Measurements from ENCODE around the gene KIF13A.
"Not testable (repeated sequence)": the region's sequence is repeated elsewhere in the genome, so short reads cannot be mapped to it uniquely, and the experiment has no call there.

The KIF13A gene

GRCh38 chr6:17894905-17895304, 92.5 kb downstream of the KIF13A start:
- FAIRE-seq = no peak

DNA sequence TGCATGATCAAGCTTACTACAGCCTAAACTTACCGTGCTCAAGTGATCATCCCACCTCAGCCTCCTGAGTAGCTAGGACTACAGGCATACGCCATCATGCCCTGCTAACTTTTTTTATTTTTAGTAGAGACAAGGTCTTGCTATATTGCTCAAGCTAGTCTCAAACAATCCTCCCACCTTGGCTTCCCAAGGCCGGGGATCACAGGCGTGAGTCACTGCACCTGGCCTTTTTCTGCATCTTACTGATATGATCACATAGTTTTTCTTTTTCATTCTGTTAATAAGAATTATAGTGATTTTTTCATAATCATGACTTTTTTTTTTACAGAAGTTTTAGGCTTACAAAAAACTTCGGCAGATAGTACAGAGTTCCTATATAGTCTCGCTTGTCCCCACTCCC, 93.2 kb downstream of the KIF13A start:
- FAIRE-seq = no peak

GRCh38 chr6:17892097-17892686, 95.2 kb downstream of the KIF13A start:
- FAIRE-seq = no peak

- FAIRE-seq = no peak
These were observed 97.1 kb downstream of the KIF13A start for GRCh38 chr6:17890309-17890708.

- not testable (repeated sequence) for FAIRE-seq
These were observed 97.7 kb downstream of the KIF13A start for GRCh38 chr6:17889777-17890176.

DNA sequence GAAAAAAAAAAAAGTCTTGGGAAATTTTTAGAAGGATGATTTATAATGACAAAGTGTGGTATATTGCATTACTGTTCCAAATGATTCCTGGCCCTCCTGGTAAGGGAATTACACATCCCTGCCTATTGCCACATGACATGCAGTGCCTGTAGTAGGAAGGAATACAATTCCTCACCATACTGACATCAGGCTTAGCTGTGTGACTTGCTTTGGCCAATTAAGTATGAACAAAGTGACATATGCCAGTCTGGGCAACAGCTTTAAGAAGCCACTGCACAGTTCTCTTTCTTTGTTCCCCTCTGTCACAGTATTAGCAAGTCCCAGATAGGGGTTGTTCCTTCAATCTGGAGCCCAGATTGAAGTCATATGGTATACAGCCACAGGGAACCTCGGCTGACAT, 100.5 kb downstream of the KIF13A start:
- no peak for FAIRE-seq

- no peak for FAIRE-seq
These were observed 101.4 kb downstream of the KIF13A start for GRCh38 chr6:17885889-17886576.

- no peak for FAIRE-seq
These were observed 102.6 kb downstream of the KIF13A start for GRCh38 chr6:17884498-17885478.

DNA sequence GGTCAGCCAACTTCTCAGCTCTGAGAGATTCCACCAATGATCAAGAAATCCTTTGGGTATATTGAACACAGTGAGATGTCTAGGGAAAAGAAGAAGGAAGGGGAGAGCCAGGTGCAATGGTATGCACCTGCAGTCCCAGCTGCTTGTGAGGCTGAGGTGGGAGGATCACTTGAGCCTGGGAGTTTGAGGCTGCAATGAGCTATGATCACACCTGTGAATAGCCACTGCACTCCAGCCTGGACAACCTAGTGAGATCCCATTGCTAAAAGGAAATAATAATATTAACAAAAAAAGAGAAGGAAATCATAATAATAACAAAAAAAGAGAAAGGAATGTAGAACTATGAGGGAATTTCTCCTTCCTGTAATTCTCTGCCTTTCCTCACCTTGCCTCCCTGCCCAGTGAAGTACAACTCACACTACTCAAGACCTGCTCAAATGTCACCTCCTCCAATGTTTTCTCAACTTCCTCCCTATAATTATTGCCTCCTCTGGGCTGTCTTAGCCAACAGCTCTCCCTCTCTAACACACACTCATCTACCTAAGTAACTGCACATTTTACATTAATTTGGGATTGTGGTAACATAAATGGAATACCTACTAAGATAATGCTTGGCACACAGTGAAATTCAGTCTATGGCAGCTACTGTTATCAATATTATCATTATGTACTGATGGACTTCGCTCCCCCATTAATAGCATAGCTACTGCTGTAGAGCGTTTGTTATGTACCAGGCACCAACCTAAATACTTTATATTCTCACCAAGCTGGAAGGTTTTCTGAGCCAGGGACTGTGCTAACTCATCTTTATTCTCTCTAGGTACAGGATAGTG, 103.6 kb downstream of the KIF13A start:
- no peak for FAIRE-seq

DNA sequence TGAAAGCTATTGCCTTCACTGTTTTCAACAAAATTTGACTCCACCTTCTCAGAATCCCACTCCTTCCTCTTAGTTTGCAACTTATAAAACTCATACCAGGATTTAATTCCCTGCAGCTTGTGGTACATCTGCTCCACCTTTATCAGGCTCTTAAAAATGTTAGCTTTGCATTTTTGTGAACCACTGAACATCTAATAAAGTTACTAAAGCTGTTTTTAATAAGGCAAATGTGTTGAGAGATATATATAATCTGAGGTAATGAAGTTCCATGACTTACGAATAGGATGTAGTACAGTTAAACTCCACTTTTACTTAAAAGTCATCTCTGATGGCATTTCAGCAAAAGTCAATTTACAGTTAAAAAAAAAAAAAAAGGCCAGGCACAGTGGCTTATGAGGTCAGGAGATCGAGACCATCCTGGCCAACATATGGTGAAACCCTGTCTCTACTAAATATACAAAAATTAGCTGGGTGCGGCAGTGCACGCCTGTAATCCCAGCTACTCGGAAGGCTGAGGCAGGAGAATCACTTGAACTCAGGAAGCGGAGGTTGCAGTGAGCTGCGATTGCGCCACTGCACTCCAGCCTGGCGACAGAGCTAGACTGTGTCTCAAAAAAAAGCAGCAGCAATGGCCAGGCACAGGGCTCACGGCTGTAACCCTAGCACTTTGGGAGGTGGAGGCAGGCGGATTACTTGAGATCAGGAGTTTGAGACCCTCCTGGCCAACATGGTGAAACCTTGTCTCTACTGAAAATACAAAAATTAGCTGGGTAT, 106.2 kb downstream of the KIF13A start:
- FAIRE-seq = no peak

- FAIRE-seq = no peak
These were observed 108.3 kb downstream of the KIF13A start for GRCh38 chr6:17879184-17879583.

DNA sequence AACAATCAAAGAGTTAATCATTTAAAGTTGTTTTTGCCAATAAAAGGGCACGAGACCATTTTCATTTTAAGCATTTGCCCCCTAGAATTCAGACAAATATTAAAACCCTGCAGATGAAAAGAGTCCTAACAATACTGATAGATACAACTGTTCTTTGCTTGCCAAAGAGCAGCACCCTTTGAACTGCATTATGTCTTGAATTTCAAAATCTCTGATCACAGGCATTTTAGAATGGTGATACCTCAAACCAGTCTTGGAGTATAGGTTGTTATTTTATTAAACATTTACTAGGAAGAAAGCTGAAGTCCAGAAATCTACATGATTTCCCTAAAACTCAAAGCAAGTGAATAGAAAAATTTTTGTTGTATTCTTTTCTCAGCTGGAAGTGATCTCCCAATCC, 108.7 kb downstream of the KIF13A start:
- no peak for FAIRE-seq

DNA sequence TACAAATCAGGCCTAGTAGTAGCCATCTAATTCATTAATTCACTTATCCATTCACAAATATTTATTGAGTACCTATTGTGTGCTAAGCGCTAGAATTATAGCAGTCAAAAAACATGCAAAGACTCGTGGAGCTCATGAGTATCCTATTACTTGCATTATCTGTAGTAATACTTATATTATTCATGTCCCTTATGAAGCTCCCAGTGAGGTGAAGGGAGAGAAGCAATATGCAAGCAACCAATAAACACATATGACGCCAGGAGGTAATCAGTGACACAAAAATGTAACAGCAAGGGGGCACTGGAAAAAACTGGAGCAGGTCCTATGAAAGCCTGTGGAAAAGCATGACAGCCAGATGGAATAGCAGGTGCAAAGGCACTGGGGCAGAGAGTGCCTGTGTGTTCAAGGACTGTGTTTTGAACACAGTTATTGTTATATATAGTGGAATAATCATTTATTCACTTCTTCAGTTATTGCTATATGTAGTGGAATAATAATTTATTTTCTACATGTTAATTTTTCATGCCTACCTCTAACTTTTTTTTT, 109.5 kb downstream of the KIF13A start:
- FAIRE-seq = no peak

DNA sequence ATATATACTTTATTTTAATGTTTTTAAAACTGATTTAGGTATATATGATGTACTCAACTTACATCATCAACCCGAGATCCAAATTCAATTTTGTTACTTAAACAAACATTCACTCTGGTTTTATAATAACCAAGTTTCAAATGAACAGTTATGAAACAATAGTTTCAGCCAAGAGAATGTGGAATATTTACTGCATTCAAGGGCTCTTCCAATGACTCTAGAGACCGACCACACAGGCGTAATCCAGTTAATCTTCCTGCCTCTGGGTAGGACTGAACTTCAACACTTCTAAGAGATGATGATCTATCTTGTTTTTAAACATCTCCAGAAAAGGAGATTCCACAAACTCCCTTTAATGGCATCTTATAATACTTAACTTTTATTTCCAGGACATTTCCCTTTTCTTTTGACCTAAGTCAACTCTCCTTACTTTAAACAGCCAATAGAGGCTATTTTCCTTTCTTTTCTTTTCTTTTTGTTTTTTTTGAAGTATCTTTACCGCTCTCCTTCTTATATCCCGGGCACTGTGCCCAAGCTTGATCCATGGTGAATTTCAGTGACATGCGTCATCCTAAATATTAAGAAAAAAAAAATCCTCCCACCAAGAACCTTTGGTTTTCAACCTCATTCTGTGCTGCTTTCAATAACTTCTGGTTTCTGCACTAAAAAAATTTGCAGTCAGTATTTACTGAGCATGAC, 110.1 kb downstream of the KIF13A start:
- FAIRE-seq = no peak

DNA sequence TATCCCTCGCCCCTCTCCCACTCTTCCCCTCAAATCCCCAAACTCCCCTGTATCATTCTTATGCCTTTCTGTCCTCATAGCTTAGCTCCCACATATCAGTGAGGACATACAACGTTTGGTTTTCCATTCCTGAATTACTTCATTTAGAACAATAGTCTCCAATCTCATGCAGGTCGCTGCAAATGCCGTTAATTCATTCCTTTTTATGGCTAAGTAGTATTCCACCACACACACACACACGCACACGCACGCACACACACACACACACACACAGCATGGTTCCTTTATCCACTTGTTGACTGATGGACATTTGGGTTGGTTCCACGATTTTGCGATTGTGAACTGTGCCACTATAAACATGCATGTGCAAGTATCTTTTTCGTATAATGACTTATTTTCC, 112.7 kb downstream of the KIF13A start:
- FAIRE-seq = no peak

GRCh38 chr6:17872908-17873307, 114.5 kb downstream of the KIF13A start:
- FAIRE-seq = no peak

GRCh38 chr6:17871836-17872235, 115.6 kb downstream of the KIF13A start:
- FAIRE-seq = no peak

DNA sequence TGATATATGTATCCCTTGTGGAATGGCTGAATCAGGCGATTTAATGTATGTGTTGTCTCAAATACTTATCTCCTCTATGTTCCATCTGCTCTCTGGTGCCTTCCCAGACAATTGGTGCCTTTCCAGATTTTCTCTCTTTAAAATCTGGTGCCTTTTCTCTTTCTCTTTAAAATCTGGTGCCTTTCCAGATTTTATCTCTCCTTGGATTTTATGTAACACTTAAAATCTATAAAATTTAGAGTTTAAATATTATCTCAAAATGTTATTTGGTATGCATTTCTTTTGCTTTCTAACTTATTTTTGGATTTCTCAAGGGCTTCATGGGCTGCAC, 116.3 kb downstream of the KIF13A start:
- no peak for FAIRE-seq

DNA sequence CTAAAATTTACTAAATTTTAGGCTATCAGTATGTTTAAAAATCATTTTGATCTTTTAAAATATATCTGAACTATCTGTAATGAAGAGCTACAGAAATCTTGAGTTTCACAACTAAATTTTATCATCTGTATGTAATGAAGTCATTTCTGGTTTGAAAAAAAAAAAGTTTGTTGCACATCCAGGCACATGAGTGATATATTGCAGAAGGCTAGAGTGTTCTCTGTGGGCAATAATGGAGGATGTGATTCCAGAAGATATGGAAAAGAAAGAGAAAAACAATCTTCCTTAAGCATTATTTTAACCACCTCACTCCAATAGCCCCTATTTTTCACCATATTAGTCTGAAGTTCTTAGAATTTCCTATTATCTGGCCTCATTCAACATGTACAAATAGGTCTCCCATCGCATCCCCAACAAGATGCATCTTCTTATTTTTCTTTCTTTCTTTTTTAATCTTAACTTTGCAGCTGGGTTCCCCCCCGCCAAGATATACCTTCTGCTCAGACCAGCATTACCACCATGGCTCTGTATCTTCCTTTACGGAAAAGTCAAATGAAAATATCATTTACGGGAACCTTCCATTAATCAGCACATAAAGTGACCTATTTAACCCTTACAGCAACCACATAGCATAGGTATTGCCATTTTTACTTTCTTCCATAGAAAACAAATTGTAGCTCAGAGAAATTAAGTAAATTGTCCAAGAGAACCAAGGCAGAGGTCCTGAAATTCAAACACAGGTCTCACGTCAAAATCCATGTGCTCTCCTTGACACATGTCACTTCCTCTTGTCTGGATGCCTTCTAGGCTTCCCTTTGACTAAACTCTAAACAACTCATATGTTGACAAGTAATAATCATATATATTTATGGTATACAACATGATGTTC, 116.9 kb downstream of the KIF13A start:
- FAIRE-seq = no peak

GRCh38 chr6:17869753-17870050, 117.7 kb downstream of the KIF13A start:
- no peak for FAIRE-seq
